ENCODE data around the gene PKP1.

- TF ChIP-seq EZH2 (IDR thresholded peaks at IDR 0.05; ENCODE audit: borderline replicate concordance, low read depth, low read length, severe bottlenecking) (peak; percentile 40), POLR2A (IDR thresholded peaks at IDR 0.05; ENCODE audit: low read depth, low read length) (no peak), CTCF (IDR thresholded peaks at IDR 0.05; ENCODE audit: extremely low read depth in 1 of 2, insufficient read depth in 1 of 2, low read depth in 1 of 2, low read length in 2 of 2) (peak in 1 of 2 donors; percentile 29), POLR2AphosphoS5 (IDR thresholded peaks at IDR 0.05; ENCODE audit: insufficient read depth, low read depth, low read length) (no peak), JUN (IDR thresholded peaks at IDR 0.05; ENCODE audit: borderline replicate concordance, insufficient read depth, insufficient read length, low read depth) (no peak), MAX (IDR thresholded peaks at IDR 0.05; ENCODE audit: insufficient read depth, insufficient read length) (peak; percentile 8), FOS (IDR thresholded peaks at IDR 0.05; ENCODE audit: borderline replicate concordance, insufficient read depth, low read length) (no peak)
Measured at GRCh38 chr1:201309416-201309815, 26.1 kb downstream of the PKP1 start.
